H9 (cell line): Measurements from ENCODE around the gene IL1RL1. TPM values are rescaled to one million over a fixed set of nuclear protein-coding genes. Genes with fewer than 3 reads are reported as not detected.

Experiments used
- DNase-seq: peaks from one replicate; pipeline ENCODE4 v3.0.0-alpha.2; 2017
- H2AFZ ChIP-seq: one replicate; pipeline ENCODE4 v1.6.1; 2013; ENCODE audit warnings: mild to moderate bottlenecking, low read length, control low read depth, moderate library complexity
- H2AK5ac ChIP-seq: 2 replicates; pipeline ENCODE4 v1.6.1; 2013; ENCODE audit warnings: low read length, control low read depth, mixed read lengths; ENCODE audit not compliant: insufficient read length
- H2BK120ac ChIP-seq: one replicate; pipeline ENCODE4 v1.6.1; 2013; ENCODE audit warnings: low read depth, mild to moderate bottlenecking, low read length, control low read depth, inconsistent platforms; ENCODE audit not compliant: poor library complexity, severe bottlenecking
- H2BK12ac ChIP-seq: 2 replicates; pipeline ENCODE4 v1.6.1; 2013; ENCODE audit warnings: low read length, control low read depth, mixed read lengths, low read depth; ENCODE audit not compliant: insufficient read length
- H2BK15ac ChIP-seq: 2 replicates; pipeline ENCODE4 v1.6.1; 2013; ENCODE audit warnings: low read depth, low read length, control low read depth
- H2BK20ac ChIP-seq: one replicate; pipeline ENCODE4 v1.6.1; 2013; ENCODE audit warnings: low read depth, mild to moderate bottlenecking, low read length, control low read depth, inconsistent platforms; ENCODE audit not compliant: poor library complexity, severe bottlenecking
- H2BK5ac ChIP-seq: 2 replicates; pipeline ENCODE4 v1.6.1; 2013; ENCODE audit warnings: low read length, control low read depth, mixed read lengths; ENCODE audit not compliant: insufficient read length
- H3K14ac ChIP-seq: 2 replicates; pipeline ENCODE4 v1.6.1; 2013; ENCODE audit warnings: low read length, control low read depth; ENCODE audit not compliant: insufficient read depth
- H3K18ac ChIP-seq: 2 replicates; pipeline ENCODE4 v1.6.1; 2013; ENCODE audit warnings: low read depth, mild to moderate bottlenecking, mixed read lengths, low read length, control low read depth; ENCODE audit not compliant: insufficient read length
- H3K23ac ChIP-seq: 2 replicates; pipeline ENCODE4 v1.6.1; 2013; ENCODE audit warnings: low read length, control low read depth, mixed read lengths, low read depth; ENCODE audit not compliant: insufficient read length
- H3K23me2 ChIP-seq: 2 replicates; pipeline ENCODE4 v1.6.1; 2013; ENCODE audit warnings: low read depth, mild to moderate bottlenecking, mixed read lengths, low read length, control low read depth; ENCODE audit not compliant: insufficient read length, poor library complexity, severe bottlenecking
- H3K27ac ChIP-seq: 2 replicates; pipeline ENCODE4 v1.5.1; 2013; ENCODE audit warnings: low read length, control low read depth, mixed read lengths, low read depth; ENCODE audit not compliant: insufficient read length
- H3K27me3 ChIP-seq: 2 replicates; pipeline ENCODE4 v1.6.1; 2013; ENCODE audit warnings: low read length, control low read depth, inconsistent platforms; ENCODE audit not compliant: insufficient read depth
- H3K4ac ChIP-seq: 2 replicates; pipeline ENCODE4 v1.6.1; 2013; ENCODE audit warnings: low read depth, mild to moderate bottlenecking, control low read depth, inconsistent platforms, low read length, moderate library complexity
- H3K4me1 ChIP-seq: 2 replicates; pipeline ENCODE4 v1.6.1; 2013; ENCODE audit warnings: low read length, control low read depth, inconsistent platforms; ENCODE audit not compliant: insufficient read depth
- H3K4me2 ChIP-seq: 2 replicates; pipeline ENCODE4 v1.6.1; 2013; ENCODE audit warnings: low read length, control low read depth, mixed read lengths; ENCODE audit not compliant: insufficient read length, insufficient read depth
- H3K56ac ChIP-seq: 2 replicates; pipeline ENCODE4 v1.6.1; 2013; ENCODE audit warnings: low read depth, mild to moderate bottlenecking, mixed read lengths, low read length, control low read depth; ENCODE audit not compliant: insufficient read length
- H3K79me1 ChIP-seq: 2 replicates; pipeline ENCODE4 v1.6.1; 2013; ENCODE audit warnings: low read depth, mild to moderate bottlenecking, moderate library complexity, low read length, control low read depth, inconsistent platforms; ENCODE audit not compliant: insufficient read depth, poor library complexity, severe bottlenecking
- H3K79me2 ChIP-seq: 2 replicates; pipeline ENCODE4 v1.6.1; 2013; ENCODE audit warnings: low read length, control low read depth, inconsistent platforms; ENCODE audit not compliant: insufficient read depth
- H3K9ac ChIP-seq: 2 replicates; pipeline ENCODE4 v1.6.1; 2013; ENCODE audit warnings: low read length, control low read depth, mixed read lengths; ENCODE audit not compliant: insufficient read length; ENCODE audit errors: extremely low read depth
- H3K9me3 ChIP-seq: one replicate; pipeline ENCODE4 v1.6.1; 2013; ENCODE audit warnings: low read depth, low read length, inconsistent platforms; ENCODE audit not compliant: control insufficient read depth
- H3T11ph ChIP-seq: one replicate; pipeline ENCODE4 v1.6.1; 2013; ENCODE audit warnings: mild to moderate bottlenecking, low read length, control low read depth, inconsistent platforms
- H4K20me1 ChIP-seq: one replicate; pipeline ENCODE4 v1.6.1; 2013; ENCODE audit not compliant: control insufficient read depth, insufficient read length, insufficient read depth
- H4K5ac ChIP-seq: 2 replicates; pipeline ENCODE4 v1.6.1; 2013; ENCODE audit warnings: low read depth, mild to moderate bottlenecking, mixed read lengths, low read length, control low read depth; ENCODE audit not compliant: insufficient read length
- H4K8ac ChIP-seq: replicated peaks from 2 replicates; pipeline ENCODE4 v1.6.1; 2013; ENCODE audit warnings: low read length, control low read depth, mixed read lengths, low read depth; ENCODE audit not compliant: insufficient read length
- H4K91ac ChIP-seq: 2 replicates; pipeline ENCODE4 v1.6.1; 2013; ENCODE audit warnings: low read depth, mild to moderate bottlenecking, moderate library complexity, mixed read lengths, low read length, control low read depth; ENCODE audit not compliant: insufficient read length
- H3K27ac Mint-ChIP-seq, 3 experiments: 2 replicates in 2 of 3; 3 replicates in 1 of 3; pipeline ENCODE4 v1.8.0; 2020 to 2021; ENCODE audit warnings: mixed read lengths in 3 of 3, mild to moderate bottlenecking in 1 of 3, moderate library complexity in 1 of 3
- H3K27me3 Mint-ChIP-seq: 2 replicates; pipeline ENCODE4 v1.8.0; 2021; ENCODE audit warnings: low read depth, mild to moderate bottlenecking, moderate library complexity, mixed read lengths
- H3K36me3 Mint-ChIP-seq, 3 experiments: 2 replicates in 2 of 3; 3 replicates in 1 of 3; pipeline ENCODE4 v1.8.0; 2020 to 2021; ENCODE audit warnings: low read depth in 3 of 3, mixed read lengths in 3 of 3; ENCODE audit not compliant: insufficient read depth in 1 of 3
- H3K4me1 Mint-ChIP-seq, 2 experiments: 2 replicates each; pipeline ENCODE4 v1.8.0; 2020; ENCODE audit warnings: mixed read lengths in 2 of 2
- H3K4me3 Mint-ChIP-seq, 2 experiments: 2 replicates in 1 of 2; 3 replicates in 1 of 2; pipeline ENCODE4 v1.8.0; 2020 to 2021; ENCODE audit warnings: mild to moderate bottlenecking in 2 of 2, mixed read lengths in 2 of 2, moderate library complexity in 1 of 2
- H3K9me3 Mint-ChIP-seq, 2 experiments: 2 replicates in 1 of 2; 3 replicates in 1 of 2; pipeline ENCODE4 v1.8.0; 2020; ENCODE audit warnings: mild to moderate bottlenecking in 2 of 2, mixed read lengths in 2 of 2, moderate library complexity in 1 of 2
- WGBS: extraction: QIAGEN DNeasy Blood & Tissue Kit; methylation state at CpG from one replicate; pipeline ENCODE4 v1.1.7; 2013; ENCODE audit warnings: missing lambda C conversion rate, low lambda C conversion rate, mixed read lengths; ENCODE audit not compliant: insufficient read length; ENCODE audit errors: extremely low coverage; 5-methylcytosine and 5-hydroxymethylcytosine counted together
- total RNA-seq: library from RNA; stranded (reverse); gene quantifications from 2 replicates; pipeline ENCODE4 v1.2.1, GENCODE V29; 2021
- TF ChIP-seq, protein P1 (sequence below): fragments of 200-600 bp; sonication (generic); conservative IDR thresholded peaks from 3 replicates; pipeline ENCODE4 v1.8.0; 2021; ENCODE audit warnings: antibody characterized with exemption, mild to moderate bottlenecking

The IL1RL1 gene
- total RNA-seq, 1 experiment from 2014 or later = not detected

DNA sequence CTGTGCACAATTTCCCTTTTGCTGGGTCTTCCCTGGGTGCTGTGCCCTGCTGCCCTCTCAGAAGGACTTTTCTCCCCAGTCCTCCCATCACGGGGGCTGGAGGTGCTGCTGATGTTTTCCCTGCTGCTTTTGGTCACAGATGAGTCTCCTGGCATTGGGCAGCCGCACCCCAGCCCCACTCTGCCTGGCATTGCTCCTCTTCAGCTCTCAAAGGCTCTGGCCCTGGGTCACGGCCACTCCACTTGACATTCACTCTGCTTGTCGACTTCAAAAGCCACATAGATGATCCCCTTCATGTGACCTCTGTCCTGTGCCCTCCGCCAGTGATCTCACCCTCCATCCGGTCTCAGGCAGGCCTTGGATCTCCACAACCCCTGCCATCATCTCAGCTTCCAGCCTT lies 43.6 kb upstream of the IL1RL1 start:
- Histone ChIP-seq H3K4ac (no peak overlapping the region), H3K27ac (no peak overlapping the region), H2AK5ac (no peak overlapping the region), H4K5ac (no peak overlapping the region), H2BK15ac (no peak overlapping the region), H2BK20ac (no peak overlapping the region), H3K23me2 (no peaks in the 10 kb centered on the region), H2BK12ac (no peak overlapping the region), H3K14ac (no peak overlapping the region), H4K8ac (no peak overlapping the region), H2BK5ac (no peak overlapping the region), H3T11ph (no peak overlapping the region), H3K4me1 (no peaks in the 10 kb centered on the region; the same call in 1 of the 2 replicates), H2AFZ (no peak overlapping the region), H3K9me3 (no peaks in the 10 kb centered on the region), H4K20me1 (no peaks in the 10 kb centered on the region), H3K4me2 (no peak overlapping the region), H3K27me3 (no peaks in the 10 kb centered on the region), H3K56ac (no peak overlapping the region), H3K79me1 (no peaks in the 10 kb centered on the region), H3K23ac (no peak overlapping the region), H4K91ac (no peak overlapping the region), H3K18ac (no peak overlapping the region), H3K9ac (no peak overlapping the region), H3K79me2 (no peaks in the 10 kb centered on the region), H2BK120ac (no peak overlapping the region)
- H3K4me3 Mint-ChIP-seq = no peak overlapping the region
- DNase-seq = no peak
- no CpG with 5 or more reads among the region's 6 CpGs for WGBS
- H3K4me1 Mint-ChIP-seq = peaks cover 2 to 6% of the 10 kb centered on the region in 2 experiments; a peak in 3 of 4 replicates
- peaks cover 0 to 2% (median 0%) of the 10 kb centered on the region in 3 experiments; a peak in 1 of 7 replicates for H3K36me3 Mint-ChIP-seq
- TF ChIP-seq, protein P1, sequence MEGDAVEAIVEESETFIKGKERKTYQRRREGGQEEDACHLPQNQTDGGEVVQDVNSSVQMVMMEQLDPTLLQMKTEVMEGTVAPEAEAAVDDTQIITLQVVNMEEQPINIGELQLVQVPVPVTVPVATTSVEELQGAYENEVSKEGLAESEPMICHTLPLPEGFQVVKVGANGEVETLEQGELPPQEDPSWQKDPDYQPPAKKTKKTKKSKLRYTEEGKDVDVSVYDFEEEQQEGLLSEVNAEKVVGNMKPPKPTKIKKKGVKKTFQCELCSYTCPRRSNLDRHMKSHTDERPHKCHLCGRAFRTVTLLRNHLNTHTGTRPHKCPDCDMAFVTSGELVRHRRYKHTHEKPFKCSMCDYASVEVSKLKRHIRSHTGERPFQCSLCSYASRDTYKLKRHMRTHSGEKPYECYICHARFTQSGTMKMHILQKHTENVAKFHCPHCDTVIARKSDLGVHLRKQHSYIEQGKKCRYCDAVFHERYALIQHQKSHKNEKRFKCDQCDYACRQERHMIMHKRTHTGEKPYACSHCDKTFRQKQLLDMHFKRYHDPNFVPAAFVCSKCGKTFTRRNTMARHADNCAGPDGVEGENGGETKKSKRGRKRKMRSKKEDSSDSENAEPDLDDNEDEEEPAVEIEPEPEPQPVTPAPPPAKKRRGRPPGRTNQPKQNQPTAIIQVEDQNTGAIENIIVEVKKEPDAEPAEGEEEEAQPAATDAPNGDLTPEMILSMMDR = no peak
- H3K9me3 Mint-ChIP-seq = no peaks in the 10 kb centered on the region; a peak in 1 of 5 replicates
- H3K27me3 Mint-ChIP-seq = peaks cover 7% of the 10 kb centered on the region
- H3K27ac Mint-ChIP-seq = no peak overlapping the region
